OCI-LY1 (cell line): ENCODE measurements around the gene HDLBP.

Source experiments
- H2AFZ ChIP-seq: fragments of 200-600 bp; sonication (generic), shearing (Covaris generic); 2 replicates; pipeline ENCODE4 v1.6.0; 2014; ENCODE audit warnings: antibody characterized with exemption, mild to moderate bottlenecking, low read length
- H3F3A ChIP-seq: fragments of 200-600 bp; sonication (generic), shearing (Covaris generic); 2 replicates; pipeline ENCODE4 v1.6.0; 2014; ENCODE audit warnings: mild to moderate bottlenecking, antibody characterized with exemption, low read length, moderate library complexity; ENCODE audit not compliant: insufficient read depth
- H3K27ac ChIP-seq: fragments of 200-600 bp; sonication (generic); 2 replicates; pipeline ENCODE4 v1.5.1; 2014; ENCODE audit warnings: low read length, mixed run types, mild to moderate bottlenecking, low read depth; ENCODE audit not compliant: poor library complexity, severe bottlenecking
- H3K27me3 ChIP-seq: fragments of 200-600 bp; sonication (generic); 2 replicates; pipeline ENCODE4 v1.6.0; 2014; ENCODE audit warnings: antibody characterized with exemption, mild to moderate bottlenecking, low read length, moderate library complexity; ENCODE audit not compliant: insufficient read depth
- H3K36me3 ChIP-seq: fragments of 200-600 bp; sonication (generic); 2 replicates; pipeline ENCODE4 v1.6.1; 2014; ENCODE audit warnings: mild to moderate bottlenecking, antibody characterized with exemption, low read length, moderate library complexity, mixed read lengths; ENCODE audit not compliant: insufficient read depth
- H3K4me1 ChIP-seq: fragments of 200-600 bp; sonication (generic); 2 replicates; pipeline ENCODE4 v1.5.1; 2014; ENCODE audit warnings: mild to moderate bottlenecking, low read length, moderate library complexity; ENCODE audit not compliant: insufficient read depth, severe bottlenecking
- H3K4me2 ChIP-seq: fragments of 200-600 bp; sonication (generic), shearing (Covaris generic); 2 replicates; pipeline ENCODE4 v1.6.1; 2014; ENCODE audit warnings: low read length
- H3K4me3 ChIP-seq: fragments of 200-600 bp; sonication (generic); 2 replicates; pipeline ENCODE4 v1.5.1; 2014; ENCODE audit warnings: low read length, low read depth, mild to moderate bottlenecking, mixed read lengths; ENCODE audit not compliant: poor library complexity, severe bottlenecking
- H3K79me2 ChIP-seq: fragments of 200-600 bp; shearing (Covaris generic); 2 replicates; pipeline ENCODE4 v1.6.1; 2016; ENCODE audit warnings: mixed run types, low read length, mixed read lengths; ENCODE audit not compliant: insufficient read depth
- H3K9ac ChIP-seq: fragments of 200-600 bp; sonication (generic), shearing (Covaris generic); 2 replicates; pipeline ENCODE4 v1.6.1; 2014; ENCODE audit warnings: mild to moderate bottlenecking, low read length, mixed read lengths
- H3K9me2 ChIP-seq: fragments of 200-600 bp; sonication (generic), shearing (Covaris generic); 2 replicates; pipeline ENCODE4 v1.6.1; 2014; ENCODE audit warnings: low read depth, mild to moderate bottlenecking, low read length, mixed read lengths
- H3K9me3 ChIP-seq: fragments of 200-600 bp; shearing (Covaris generic); 2 replicates; pipeline ENCODE4 v1.6.1; 2014; ENCODE audit warnings: low read length, mixed read lengths
- H4K20me1 ChIP-seq: fragments of 200-600 bp; sonication (generic), shearing (Covaris generic); 2 replicates; pipeline ENCODE4 v1.6.0; 2016; ENCODE audit warnings: mild to moderate bottlenecking, low read length; ENCODE audit not compliant: insufficient read depth
- EZH2 ChIP-seq: fragments of 200-600 bp; sonication (generic), shearing (Covaris generic); IDR thresholded peaks from 2 replicates; pipeline ENCODE4 v1.8.0; 2017; ENCODE audit warnings: borderline replicate concordance, mixed run types, mild to moderate bottlenecking, antibody characterized with exemption, low read length, moderate library complexity, mixed read lengths
- TF ChIP-seq, protein P1 (sequence below): fragments of 200-600 bp; sonication (generic), shearing (Covaris generic); IDR thresholded peaks from 2 replicates; pipeline ENCODE4 v1.5.1; 2017; ENCODE audit warnings: mild to moderate bottlenecking, antibody characterized with exemption, low read length, moderate library complexity, mixed read lengths

The HDLBP gene

DNA sequence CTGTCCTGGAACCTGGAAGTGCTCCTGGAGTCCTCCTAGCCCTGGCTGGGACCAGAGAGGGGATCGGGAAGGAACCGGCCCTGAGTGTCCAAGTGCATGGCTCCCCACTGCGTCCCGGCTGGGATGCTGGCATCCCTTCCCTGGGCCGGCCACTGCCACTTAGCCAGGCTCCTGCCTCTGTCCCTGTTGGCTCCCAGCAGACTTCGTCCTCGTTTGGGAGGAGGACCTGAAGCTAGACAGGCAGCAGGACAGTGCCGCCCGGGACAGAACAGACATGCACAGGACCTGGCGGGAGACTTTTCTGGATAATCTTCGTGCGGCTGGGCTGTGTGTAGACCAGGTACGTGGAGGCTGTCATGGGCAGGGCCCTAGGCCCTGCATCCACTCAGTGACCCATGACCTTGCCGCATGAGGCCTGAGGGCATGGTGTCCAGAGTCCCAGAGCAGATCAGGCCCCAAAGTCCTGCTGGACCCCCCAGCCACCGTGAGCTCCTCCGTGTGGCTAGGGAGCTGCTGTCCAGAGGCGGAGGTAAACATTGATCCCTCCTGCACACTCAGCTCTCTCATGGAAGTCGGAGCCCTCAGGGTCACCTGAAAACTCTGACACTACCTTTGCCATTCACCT lies 119.9 kb downstream of the HDLBP start:
- Histone ChIP-seq H3K9me2 (no peaks in the 10 kb centered on the region), H3K27me3 (peaks cover 2% of the 10 kb centered on the region; the same call in 1 of the 2 replicates), H2AFZ (no peak overlapping the region), H3K9me3 (no peaks in the 10 kb centered on the region), H3K4me2 (no peak overlapping the region), H3F3A (no peaks in the 10 kb centered on the region), H3K4me1 (no peaks in the 10 kb centered on the region), H3K9ac (no peak overlapping the region), H4K20me1 (no peaks in the 10 kb centered on the region), H3K79me2 (no peaks in the 10 kb centered on the region), H3K4me3 (no peak overlapping the region), H3K27ac (no peak overlapping the region), H3K36me3 (no peaks in the 10 kb centered on the region)
- no peak for TF ChIP-seq EZH2
- TF ChIP-seq, protein P1, sequence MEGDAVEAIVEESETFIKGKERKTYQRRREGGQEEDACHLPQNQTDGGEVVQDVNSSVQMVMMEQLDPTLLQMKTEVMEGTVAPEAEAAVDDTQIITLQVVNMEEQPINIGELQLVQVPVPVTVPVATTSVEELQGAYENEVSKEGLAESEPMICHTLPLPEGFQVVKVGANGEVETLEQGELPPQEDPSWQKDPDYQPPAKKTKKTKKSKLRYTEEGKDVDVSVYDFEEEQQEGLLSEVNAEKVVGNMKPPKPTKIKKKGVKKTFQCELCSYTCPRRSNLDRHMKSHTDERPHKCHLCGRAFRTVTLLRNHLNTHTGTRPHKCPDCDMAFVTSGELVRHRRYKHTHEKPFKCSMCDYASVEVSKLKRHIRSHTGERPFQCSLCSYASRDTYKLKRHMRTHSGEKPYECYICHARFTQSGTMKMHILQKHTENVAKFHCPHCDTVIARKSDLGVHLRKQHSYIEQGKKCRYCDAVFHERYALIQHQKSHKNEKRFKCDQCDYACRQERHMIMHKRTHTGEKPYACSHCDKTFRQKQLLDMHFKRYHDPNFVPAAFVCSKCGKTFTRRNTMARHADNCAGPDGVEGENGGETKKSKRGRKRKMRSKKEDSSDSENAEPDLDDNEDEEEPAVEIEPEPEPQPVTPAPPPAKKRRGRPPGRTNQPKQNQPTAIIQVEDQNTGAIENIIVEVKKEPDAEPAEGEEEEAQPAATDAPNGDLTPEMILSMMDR, result no peak

DNA sequence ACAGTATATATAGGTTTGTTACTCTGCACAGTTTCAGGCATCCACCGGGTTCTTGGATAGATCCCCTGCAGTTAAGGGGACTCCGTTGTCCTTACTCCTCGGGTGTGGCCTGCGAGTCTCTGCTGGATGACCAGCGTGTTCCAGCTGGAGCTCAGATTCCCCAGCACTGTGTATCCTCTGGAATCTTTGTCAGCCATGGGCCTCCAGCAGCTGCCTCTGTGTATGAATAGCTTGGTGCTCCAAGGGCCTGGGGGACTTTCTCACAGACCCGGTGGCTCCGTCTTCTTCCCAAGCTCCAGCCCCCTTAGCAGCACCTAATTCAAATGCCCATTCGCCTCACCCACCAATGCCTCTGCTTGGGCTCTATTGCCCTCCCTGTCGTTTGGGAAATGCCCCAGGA lies 120.7 kb downstream of the HDLBP start:
- Histone ChIP-seq H3K79me2 (no peaks in the 10 kb centered on the region), H3K4me1 (no peaks in the 10 kb centered on the region), H3K9ac (no peak overlapping the region), H3K27ac (no peak overlapping the region), H3K9me2 (no peaks in the 10 kb centered on the region), H2AFZ (no peak overlapping the region), H3K9me3 (no peaks in the 10 kb centered on the region), H3K36me3 (no peaks in the 10 kb centered on the region), H3K4me3 (no peak overlapping the region), H3K4me2 (no peak overlapping the region), H3K27me3 (peaks cover 2% of the 10 kb centered on the region; the same call in 1 of the 2 replicates), H4K20me1 (no peaks in the 10 kb centered on the region), H3F3A (no peaks in the 10 kb centered on the region)
- TF ChIP-seq EZH2, result no peak
- TF ChIP-seq, protein P1, result no peak

DNA sequence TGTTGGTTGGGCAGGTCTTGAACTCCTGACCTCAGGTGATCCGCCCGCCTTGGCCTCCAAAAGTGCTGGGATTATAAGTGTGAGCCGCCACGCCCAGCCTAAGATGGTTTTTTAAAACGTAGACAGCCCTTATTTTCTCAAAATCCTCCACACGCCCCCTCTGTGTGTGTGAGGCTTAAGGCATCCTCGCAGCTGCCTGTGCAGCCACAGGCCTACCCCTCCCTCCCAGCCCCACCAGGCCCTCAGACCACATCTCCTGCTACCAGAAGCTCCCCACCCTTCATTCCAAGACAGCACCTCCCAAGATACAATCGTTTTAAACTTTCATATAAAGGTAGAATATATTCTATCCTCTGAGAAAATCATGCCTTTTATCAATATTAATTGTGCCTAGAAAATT lies 122.2 kb downstream of the HDLBP start:
- Histone ChIP-seq H2AFZ (no peak overlapping the region), H3F3A (no peaks in the 10 kb centered on the region), H3K36me3 (no peaks in the 10 kb centered on the region), H3K27me3 (peaks cover 8% of the 10 kb centered on the region; the same call in 1 of the 2 replicates), H3K4me2 (no peak overlapping the region), H3K9me3 (no peaks in the 10 kb centered on the region), H3K9me2 (no peaks in the 10 kb centered on the region), H3K79me2 (no peaks in the 10 kb centered on the region), H3K27ac (no peak overlapping the region), H3K9ac (no peak overlapping the region), H4K20me1 (no peaks in the 10 kb centered on the region), H3K4me1 (peaks cover 5% of the 10 kb centered on the region), H3K4me3 (no peak overlapping the region)
- TF ChIP-seq, protein P1, result no peak
- TF ChIP-seq EZH2, result no peak
